PFSK-1 (cell line): Measurements from ENCODE around the gene HIBCH.

ENCODE experiments used
- FOXP2 ChIP-seq: optimal IDR thresholded peaks from 2 replicates; pipeline ENCODE3; 2011; ENCODE audit warnings: borderline replicate concordance, control low read depth, inconsistent platforms; ENCODE audit not compliant: insufficient read depth; ENCODE audit errors: extremely low read length, extremely low read depth
- POLR2AphosphoS5 ChIP-seq: IDR thresholded peaks from 2 replicates; pipeline ENCODE4 v1.6.1; 2012; ENCODE audit warnings: low read depth, mild to moderate bottlenecking, control low read depth, low read length, moderate library complexity
- REST ChIP-seq, 2 experiments: IDR thresholded peaks; 2 replicates each; pipeline versions ENCODE4 v1.6.1 to v1.8.0; 2011 to 2012; ENCODE audit warnings: low read depth in 2 of 2, low read length in 2 of 2, control low read depth in 1 of 2, inconsistent platforms in 1 of 2, mild to moderate bottlenecking in 1 of 2, moderate library complexity in 1 of 2; ENCODE audit not compliant: insufficient read depth in 1 of 2
- SIN3A ChIP-seq: IDR thresholded peaks from 2 replicates; pipeline ENCODE4 v1.6.1; 2012; ENCODE audit warnings: mild to moderate bottlenecking, low read length, moderate library complexity, borderline replicate concordance; ENCODE audit not compliant: insufficient read depth
- TAF1 ChIP-seq: IDR thresholded peaks from 2 replicates; pipeline ENCODE4 v1.6.1; 2012; ENCODE audit warnings: low read length, control low read depth, borderline replicate concordance; ENCODE audit not compliant: insufficient read depth

The HIBCH gene

GRCh38 chr2:190184460-190184859 lies 135.2 kb downstream of the HIBCH start:
- TF ChIP-seq REST (IDR thresholded peaks at IDR 0.05; ENCODE audit: insufficient read depth in 1 of 2, low read depth in 2 of 2, low read length in 2 of 2): no peak

- TF ChIP-seq SIN3A (no peak), POLR2AphosphoS5 (no peak), FOXP2 (no peak), TAF1 (no peak), REST (IDR thresholded peaks at IDR 0.05; ENCODE audit: insufficient read depth in 1 of 2, low read depth in 2 of 2, low read length in 2 of 2) (no peak)
Observed at GRCh38 chr2:190183539-190183938, 136.1 kb downstream of the HIBCH start.

- TF ChIP-seq REST (IDR thresholded peaks at IDR 0.05; ENCODE audit: insufficient read depth in 1 of 2, low read depth in 2 of 2, low read length in 2 of 2): no peak
- TF ChIP-seq FOXP2: no peak
- no peak for TF ChIP-seq POLR2AphosphoS5
- TF ChIP-seq SIN3A: no peak
- TF ChIP-seq TAF1: no peak
Observed at GRCh38 chr2:190182071-190182524, 137.5 kb downstream of the HIBCH start.

GRCh38 chr2:190181123-190181669 lies 138.4 kb downstream of the HIBCH start:
- no peak for TF ChIP-seq FOXP2

GRCh38 chr2:190180313-190181122 lies 139.1 kb downstream of the HIBCH start:
- TF ChIP-seq REST (IDR thresholded peaks at IDR 0.05; ENCODE audit: insufficient read depth in 1 of 2, low read depth in 2 of 2, low read length in 2 of 2) (no peak), POLR2AphosphoS5 (no peak), FOXP2 (no peak), TAF1 (no peak), SIN3A (no peak)
